Measurements from ENCODE around the gene FOXP3.

FOXP3 gene

DNA sequence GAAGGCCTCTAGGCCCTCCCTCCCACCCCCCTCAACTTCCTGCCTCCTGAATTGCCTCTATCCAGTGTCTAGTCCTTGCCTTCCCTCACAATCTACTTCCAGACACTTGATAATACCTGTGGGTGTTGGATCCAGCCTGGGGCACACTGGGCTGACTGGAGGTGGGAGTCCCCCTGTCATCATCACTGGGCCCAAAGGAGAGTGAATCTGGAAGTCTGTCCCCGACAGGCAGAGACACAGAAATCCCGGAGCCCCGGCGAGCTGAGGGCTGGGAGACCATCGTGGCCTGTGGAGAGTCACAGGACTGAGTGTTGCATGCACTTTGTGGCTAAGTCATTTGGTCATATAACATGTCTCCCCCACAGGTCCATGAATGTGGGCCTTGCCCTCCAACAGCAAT is 56.1 kb downstream of the FOXP3 start:
- Histone ChIP-seq H3K4me2 (ENCODE audit: low read length, poor library complexity, severe bottlenecking) (no peak overlapping the region), H3K4me1 (ENCODE audit: control insufficient read depth, insufficient read depth, low read depth, low read length) (no peaks in the 10 kb centered on the region), H3K4me3 (ENCODE audit: insufficient read depth in 1 of 2, low read depth in 1 of 2, low read length in 2 of 2) (no peak overlapping the region), H3K9ac (ENCODE audit: low read length) (no peak overlapping the region), H3K18ac (ENCODE audit: low read depth in 1 of 2, low read length in 2 of 2) (no peak overlapping the region), H3K36me3 (ENCODE audit: control insufficient read depth in 1 of 2, insufficient read depth in 2 of 2, low read depth in 1 of 2, low read length in 2 of 2) (no peaks in the 10 kb centered on the region), H2AFZ (ENCODE audit: low read depth, low read length) (no peak overlapping the region), H4K8ac (ENCODE audit: low read length) (no peak overlapping the region), H3K23ac (ENCODE audit: low read length in 2 of 2) (no peak overlapping the region), H4K91ac (ENCODE audit: low read length) (no peak overlapping the region), H3K14ac (ENCODE audit: low read length in 2 of 2) (no peak overlapping the region), H2BK15ac (ENCODE audit: low read depth, poor library complexity, severe bottlenecking) (no peak overlapping the region), H3K27me3 (ENCODE audit: control insufficient read depth in 1 of 2, insufficient read depth in 1 of 2, low read length in 2 of 2) (peaks cover 3 to 76% of the 10 kb centered on the region in 2 experiments), H2BK120ac (ENCODE audit: low read depth, low read length) (no peak overlapping the region), H2BK12ac (ENCODE audit: low read length in 2 of 2) (no peak overlapping the region), H3K9me3 (ENCODE audit: control insufficient read depth, low read length) (peaks cover 6% of the 10 kb centered on the region), H3K27ac (ENCODE audit: low read length, poor library complexity, severe bottlenecking) (no peak overlapping the region), H2BK5ac (ENCODE audit: low read depth, low read length, poor library complexity, severe bottlenecking) (no peak overlapping the region), H2AK5ac (ENCODE audit: low read length, severe bottlenecking) (no peak overlapping the region), H3K79me1 (replicated peaks; ENCODE audit: low read length, poor library complexity, severe bottlenecking) (no peaks in the 10 kb centered on the region), H3K4ac (ENCODE audit: low read depth in 1 of 2, low read length in 2 of 2) (no peak overlapping the region)
- 92% methylated on average over 4 of the region's 5 CpGs for WGBS
- no peak for DNase-seq

DNA sequence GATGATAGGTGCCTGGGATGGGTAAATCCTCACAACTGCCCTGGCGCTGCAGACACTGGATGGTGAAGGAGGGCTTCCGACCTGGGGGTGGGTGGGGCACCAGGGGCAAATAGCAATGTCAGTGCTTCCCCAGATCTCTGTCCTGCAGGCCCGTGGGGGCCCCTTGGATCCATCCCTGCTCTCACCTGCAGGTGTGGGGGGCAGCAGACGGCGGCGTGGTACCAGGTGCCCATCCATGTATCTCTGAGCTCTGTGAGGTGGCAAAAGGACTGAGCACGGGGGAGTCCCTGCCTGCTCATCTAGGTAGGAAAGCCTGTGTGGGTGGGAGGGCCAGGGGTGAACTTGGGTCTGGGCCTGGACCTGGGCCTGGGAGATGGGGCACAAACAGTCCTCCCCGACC is 58.0 kb downstream of the FOXP3 start:
- Histone ChIP-seq H3K4me1 (ENCODE audit: control insufficient read depth, insufficient read depth, low read depth, low read length) (no peaks in the 10 kb centered on the region), H3K36me3 (ENCODE audit: control insufficient read depth in 1 of 2, insufficient read depth in 2 of 2, low read depth in 1 of 2, low read length in 2 of 2) (no peaks in the 10 kb centered on the region), H3K23ac (ENCODE audit: low read length in 2 of 2) (no peak overlapping the region), H3K18ac (ENCODE audit: low read depth in 1 of 2, low read length in 2 of 2) (no peak overlapping the region), H3K4me3 (ENCODE audit: insufficient read depth in 1 of 2, low read depth in 1 of 2, low read length in 2 of 2) (no peak overlapping the region), H3K4ac (ENCODE audit: low read depth in 1 of 2, low read length in 2 of 2) (no peak overlapping the region), H2BK12ac (ENCODE audit: low read length in 2 of 2) (no peak overlapping the region), H3K27me3 (ENCODE audit: control insufficient read depth in 1 of 2, insufficient read depth in 1 of 2, low read length in 2 of 2) (peaks cover 3 to 64% of the 10 kb centered on the region in 2 experiments), H4K91ac (ENCODE audit: low read length) (no peak overlapping the region), H3K79me1 (replicated peaks; ENCODE audit: low read length, poor library complexity, severe bottlenecking) (no peaks in the 10 kb centered on the region), H3K9ac (ENCODE audit: low read length) (no peak overlapping the region), H2AFZ (ENCODE audit: low read depth, low read length) (no peak overlapping the region), H2BK120ac (ENCODE audit: low read depth, low read length) (no peak overlapping the region), H2BK15ac (ENCODE audit: low read depth, poor library complexity, severe bottlenecking) (no peak overlapping the region), H4K8ac (ENCODE audit: low read length) (no peak overlapping the region), H3K27ac (ENCODE audit: low read length, poor library complexity, severe bottlenecking) (no peak overlapping the region), H3K14ac (ENCODE audit: low read length in 2 of 2) (no peak overlapping the region), H2AK5ac (ENCODE audit: low read length, severe bottlenecking) (no peak overlapping the region), H2BK5ac (ENCODE audit: low read depth, low read length, poor library complexity, severe bottlenecking) (no peak overlapping the region), H3K9me3 (ENCODE audit: control insufficient read depth, low read length) (no peaks in the 10 kb centered on the region), H3K4me2 (ENCODE audit: low read length, poor library complexity, severe bottlenecking) (no peak overlapping the region)
- no peak for DNase-seq
- WGBS = 90% methylated on average over 4 of the region's 8 CpGs

DNA sequence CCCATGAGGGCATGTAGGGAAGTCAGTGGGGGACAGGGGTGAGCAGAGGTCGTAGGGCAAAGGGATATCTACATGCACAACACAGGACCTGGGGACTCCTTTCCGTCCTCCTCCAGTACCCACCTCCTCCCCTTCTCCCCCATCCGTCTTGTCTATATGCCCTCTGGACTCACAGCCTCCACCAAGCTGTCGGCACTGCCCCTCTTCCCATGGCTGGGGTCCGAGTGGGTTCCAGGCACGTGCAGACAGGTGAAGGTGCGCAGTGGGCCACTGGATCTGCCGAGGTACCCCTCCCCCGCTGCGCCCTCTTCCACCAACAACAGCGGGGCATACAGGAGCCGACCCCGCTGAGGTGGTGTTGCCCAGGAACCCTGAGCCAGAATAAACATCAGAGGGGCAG is 59.1 kb downstream of the FOXP3 start:
- Histone ChIP-seq H3K9me3 (ENCODE audit: control insufficient read depth, low read length) (no peaks in the 10 kb centered on the region), H4K8ac (ENCODE audit: low read length) (no peak overlapping the region), H2BK5ac (ENCODE audit: low read depth, low read length, poor library complexity, severe bottlenecking) (no peak overlapping the region), H2AK5ac (ENCODE audit: low read length, severe bottlenecking) (no peak overlapping the region), H3K4me3 (ENCODE audit: insufficient read depth in 1 of 2, low read depth in 1 of 2, low read length in 2 of 2) (no peak overlapping the region), H3K18ac (ENCODE audit: low read depth in 1 of 2, low read length in 2 of 2) (no peak overlapping the region), H3K9ac (ENCODE audit: low read length) (no peak overlapping the region), H3K79me1 (replicated peaks; ENCODE audit: low read length, poor library complexity, severe bottlenecking) (no peaks in the 10 kb centered on the region), H3K27ac (ENCODE audit: low read length, poor library complexity, severe bottlenecking) (no peak overlapping the region), H3K4ac (ENCODE audit: low read depth in 1 of 2, low read length in 2 of 2) (no peak overlapping the region), H3K14ac (ENCODE audit: low read length in 2 of 2) (no peak overlapping the region), H3K27me3 (ENCODE audit: control insufficient read depth in 1 of 2, insufficient read depth in 1 of 2, low read length in 2 of 2) (peaks cover 0 to 53% of the 10 kb centered on the region in 2 experiments), H3K4me2 (ENCODE audit: low read length, poor library complexity, severe bottlenecking) (no peak overlapping the region), H2BK120ac (ENCODE audit: low read depth, low read length) (no peak overlapping the region), H3K23ac (ENCODE audit: low read length in 2 of 2) (no peak overlapping the region), H3K4me1 (ENCODE audit: control insufficient read depth, insufficient read depth, low read depth, low read length) (no peaks in the 10 kb centered on the region), H2AFZ (ENCODE audit: low read depth, low read length) (no peak overlapping the region), H2BK12ac (ENCODE audit: low read length in 2 of 2) (no peak overlapping the region), H2BK15ac (ENCODE audit: low read depth, poor library complexity, severe bottlenecking) (no peak overlapping the region), H3K36me3 (ENCODE audit: control insufficient read depth in 1 of 2, insufficient read depth in 2 of 2, low read depth in 1 of 2, low read length in 2 of 2) (no peaks in the 10 kb centered on the region), H4K91ac (ENCODE audit: low read length) (no peak overlapping the region)
- WGBS = 89% methylated on average over 13 of the region's 13 CpGs
- DNase-seq = no peak

DNA sequence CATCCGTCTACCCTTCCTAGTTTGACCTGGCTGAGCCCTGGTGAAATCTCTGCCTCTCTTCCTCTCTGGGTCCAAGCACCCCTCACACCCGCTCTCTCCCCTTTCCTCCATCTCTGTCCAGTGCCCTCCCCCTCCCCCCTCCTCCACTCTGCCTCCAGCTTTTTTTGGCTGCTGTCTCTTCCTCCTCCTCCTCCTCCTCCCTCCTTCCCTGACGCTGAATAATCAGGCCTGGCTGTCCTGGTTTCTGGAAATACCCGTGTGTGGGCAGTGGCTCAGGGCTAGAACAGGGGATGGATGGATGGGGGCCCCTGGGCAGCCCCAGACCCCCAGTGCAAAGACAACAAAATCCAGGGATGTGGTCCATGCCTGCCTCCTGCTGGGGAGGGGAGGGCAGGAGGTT is 59.8 kb downstream of the FOXP3 start:
- no peaks in the 10 kb centered on the region for H3K79me1 ChIP-seq (replicated peaks; ENCODE audit: low read length, poor library complexity, severe bottlenecking)
- H2BK120ac ChIP-seq (ENCODE audit: low read depth, low read length) = no peak overlapping the region
- H4K8ac ChIP-seq (ENCODE audit: low read length) = no peak overlapping the region
- H2BK12ac ChIP-seq (ENCODE audit: low read length in 2 of 2) = no peak overlapping the region
- H3K4me2 ChIP-seq (ENCODE audit: low read length, poor library complexity, severe bottlenecking) = no peak overlapping the region
- peaks cover 2% of the 10 kb centered on the region for H3K4me1 ChIP-seq (ENCODE audit: control insufficient read depth, insufficient read depth, low read depth, low read length)
- H3K14ac ChIP-seq (ENCODE audit: low read length in 2 of 2) = no peak overlapping the region
- H3K9ac ChIP-seq (ENCODE audit: low read length) = no peak overlapping the region
- H2AK5ac ChIP-seq (ENCODE audit: low read length, severe bottlenecking) = no peak overlapping the region
- no peak overlapping the region for H3K23ac ChIP-seq (ENCODE audit: low read length in 2 of 2)
- H4K91ac ChIP-seq (ENCODE audit: low read length) = no peak overlapping the region
- H3K36me3 ChIP-seq (ENCODE audit: control insufficient read depth in 1 of 2, insufficient read depth in 2 of 2, low read depth in 1 of 2, low read length in 2 of 2) = no peaks in the 10 kb centered on the region
- H2BK5ac ChIP-seq (ENCODE audit: low read depth, low read length, poor library complexity, severe bottlenecking) = no peak overlapping the region
- H3K18ac ChIP-seq (ENCODE audit: low read depth in 1 of 2, low read length in 2 of 2) = no peak overlapping the region
- H2BK15ac ChIP-seq (ENCODE audit: low read depth, poor library complexity, severe bottlenecking) = no peak overlapping the region
- H2AFZ ChIP-seq (ENCODE audit: low read depth, low read length) = no peak overlapping the region
- H3K27me3 ChIP-seq (ENCODE audit: control insufficient read depth in 1 of 2, insufficient read depth in 1 of 2, low read length in 2 of 2) = peaks cover 0 to 46% of the 10 kb centered on the region in 2 experiments
- H3K27ac ChIP-seq (ENCODE audit: low read length, poor library complexity, severe bottlenecking) = no peak overlapping the region
- H3K4me3 ChIP-seq (ENCODE audit: insufficient read depth in 1 of 2, low read depth in 1 of 2, low read length in 2 of 2) = no peak overlapping the region
- H3K9me3 ChIP-seq (ENCODE audit: control insufficient read depth, low read length) = no peaks in the 10 kb centered on the region
- DNase-seq = no peak
- H3K4ac ChIP-seq (ENCODE audit: low read depth in 1 of 2, low read length in 2 of 2) = no peak overlapping the region
- 68% methylated on average over 3 of the region's 4 CpGs for WGBS

Measured in mesenchymal stem cell (in vitro differentiated cells and primary cell).